T-helper 17 cell (primary cell): ENCODE measurements around the gene PCDHB12. TPM values are rescaled to one million over a fixed set of nuclear protein-coding genes. Genes with fewer than 3 reads are reported as not detected.
"Not testable (repeated sequence)": the region's sequence is repeated elsewhere in the genome, so short reads cannot be mapped to it uniquely, and the experiment has no call there.

ENCODE experiments used
- ATAC-seq: fragments of 150-1000 bp; cut with Tn5 transposase; 2 replicates; pipeline ENCODE4 v1.10.0; 2021; ENCODE audit warnings: mild to moderate bottlenecking, moderate library complexity
- DNase-seq, 3 donors: peaks; one replicate each; pipeline versions ENCODE4 v3.0.0 to v3.0.0-alpha.2; 2020 to 2021
- H3K9me3 ChIP-seq: one replicate; pipeline ENCODE4 v1.7.0; 2013; ENCODE audit warnings: low read length, mild to moderate bottlenecking; ENCODE audit not compliant: control insufficient read depth, poor library complexity, severe bottlenecking
- H3K27ac Mint-ChIP-seq: one replicate; pipeline ENCODE4 v1.8.0; 2022; ENCODE audit warnings: mild to moderate bottlenecking, moderate library complexity, mixed read lengths
- H3K27me3 Mint-ChIP-seq: one replicate; pipeline ENCODE4 v1.8.0; 2022; ENCODE audit warnings: mixed read lengths
- H3K36me3 Mint-ChIP-seq: one replicate; pipeline ENCODE4 v1.8.0; 2022; ENCODE audit warnings: low read depth, mixed read lengths
- H3K4me1 Mint-ChIP-seq: one replicate; pipeline ENCODE4 v1.8.0; 2022; ENCODE audit warnings: mild to moderate bottlenecking, mixed read lengths
- H3K4me3 Mint-ChIP-seq: one replicate; pipeline ENCODE4 v1.8.0; 2022; ENCODE audit warnings: mild to moderate bottlenecking, moderate library complexity, mixed read lengths
- total RNA-seq, 4 donors: library from RNA in 2 of 4; stranded (reverse) in 2 of 4; gene quantifications; one replicate each; pipeline ENCODE4 v1.2.3 and lab custom pipeline; 2022 to 2026

The PCDHB12 gene
- total RNA-seq, 2 donors from 2014 or later = not detected

DNA sequence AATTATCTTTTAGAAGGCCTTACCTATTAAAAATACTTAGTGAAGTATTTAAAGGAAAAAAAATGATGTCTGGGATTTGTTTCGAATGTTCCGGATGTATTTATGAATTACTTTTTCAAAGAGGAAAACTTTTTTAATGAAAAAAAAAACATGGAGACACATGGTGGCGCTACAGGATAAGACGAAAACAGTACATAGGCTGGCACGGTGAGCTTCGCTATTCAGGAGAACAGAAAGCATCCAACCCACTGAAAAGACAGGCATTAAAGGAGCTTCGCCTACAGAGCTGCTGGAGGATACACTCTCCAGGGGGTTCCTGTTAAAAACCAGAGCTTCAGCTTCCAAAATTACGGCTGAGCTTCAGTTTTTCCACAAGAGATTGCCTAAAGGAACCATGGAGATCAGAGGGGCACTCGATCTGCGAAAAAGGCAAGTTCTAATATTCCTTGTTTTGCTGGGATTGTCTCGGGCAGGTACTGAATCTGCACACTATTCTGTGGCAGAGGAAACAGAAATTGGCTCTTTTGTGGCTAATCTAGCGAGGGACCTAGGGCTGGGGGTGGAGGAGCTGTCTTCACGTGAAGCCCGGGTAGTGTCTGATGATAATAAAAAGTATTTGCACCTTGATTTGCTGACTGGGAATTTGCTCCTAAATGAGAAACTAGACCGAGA is 14.7 kb downstream of the PCDHB12 start, which contains the start of gene PCDHB14:
PCDHB14 (plus strand) TSS at position 232 of the 672 bp plus-strand sequence; CDS start at position 395, 163 bp downstream.
- ATAC-seq (no peak), DNase-seq (no peak)
- Mint-ChIP-seq H3K36me3 (peaks cover 2% of the 10 kb centered on the region), H3K4me3 (no peak within 1 kb of the TSS), H3K27me3 (peaks cover 29% of the 10 kb centered on the region), H3K27ac (no peak within 1 kb of the TSS), H3K4me1 (no peaks in the 10 kb centered on the region)
- H3K9me3 ChIP-seq = peaks cover 5% of the 10 kb centered on the region

DNA sequence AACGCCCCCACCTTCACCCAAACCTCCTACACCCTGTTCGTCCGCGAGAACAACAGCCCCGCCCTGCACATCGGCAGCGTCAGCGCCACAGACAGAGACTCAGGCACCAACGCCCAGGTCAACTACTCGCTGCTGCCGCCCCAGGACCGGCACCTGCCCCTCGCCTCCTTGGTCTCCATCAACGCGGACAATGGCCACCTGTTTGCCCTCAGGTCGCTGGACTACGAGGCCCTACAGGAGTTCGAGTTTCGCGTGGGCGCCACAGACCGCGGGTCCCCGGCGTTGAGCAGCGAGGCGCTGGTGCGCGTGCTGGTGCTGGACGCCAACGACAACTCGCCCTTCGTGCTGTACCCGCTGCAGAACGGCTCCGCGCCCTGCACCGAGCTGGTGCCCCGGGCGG is 16.3 kb downstream of the PCDHB12 start:
- not testable (repeated sequence) for H3K27ac Mint-ChIP-seq, H3K36me3 Mint-ChIP-seq, H3K4me3 Mint-ChIP-seq, H3K4me1 Mint-ChIP-seq, H3K9me3 ChIP-seq, DNase-seq, ATAC-seq
- H3K27me3 Mint-ChIP-seq = peaks cover 25% of the 10 kb centered on the region

GRCh38 chr5:141225421-141225820 is 16.9 kb downstream of the PCDHB12 start:
- peaks cover 25% of the 10 kb centered on the region for H3K27me3 Mint-ChIP-seq
- not testable (repeated sequence) for H3K4me3 Mint-ChIP-seq, ATAC-seq, H3K4me1 Mint-ChIP-seq, H3K27ac Mint-ChIP-seq, H3K36me3 Mint-ChIP-seq, DNase-seq, H3K9me3 ChIP-seq

GRCh38 chr5:141234109-141234667 is 25.7 kb downstream of the PCDHB12 start:
- H3K36me3 Mint-ChIP-seq = no peaks in the 10 kb centered on the region
- H3K9me3 ChIP-seq = peaks cover 10% of the 10 kb centered on the region
- H3K4me3 Mint-ChIP-seq = no peak overlapping the region
- no peak overlapping the region for H3K27ac Mint-ChIP-seq
- no peaks in the 10 kb centered on the region for H3K4me1 Mint-ChIP-seq
- peaks cover under 1% of the 10 kb centered on the region for H3K27me3 Mint-ChIP-seq
- no peak for ATAC-seq
- no peak for DNase-seq

GRCh38 chr5:141235922-141236321 is 27.4 kb downstream of the PCDHB12 start:
- H3K27ac Mint-ChIP-seq, H3K36me3 Mint-ChIP-seq, H3K4me3 Mint-ChIP-seq, H3K4me1 Mint-ChIP-seq, ATAC-seq, DNase-seq: not testable (repeated sequence)
- peaks cover 16% of the 10 kb centered on the region for H3K9me3 ChIP-seq
- H3K27me3 Mint-ChIP-seq = peaks cover 15% of the 10 kb centered on the region

- Mint-ChIP-seq H3K36me3 (no peaks in the 10 kb centered on the region), H3K4me3 (no peak overlapping the region), H3K4me1 (no peaks in the 10 kb centered on the region), H3K27ac (no peak overlapping the region), H3K27me3 (peaks cover 15% of the 10 kb centered on the region)
- DNase-seq = no peak
- ATAC-seq = no peak
- peaks cover 19% of the 10 kb centered on the region for H3K9me3 ChIP-seq
Measured at GRCh38 chr5:141236516-141237313, 28.2 kb downstream of the PCDHB12 start.

DNA sequence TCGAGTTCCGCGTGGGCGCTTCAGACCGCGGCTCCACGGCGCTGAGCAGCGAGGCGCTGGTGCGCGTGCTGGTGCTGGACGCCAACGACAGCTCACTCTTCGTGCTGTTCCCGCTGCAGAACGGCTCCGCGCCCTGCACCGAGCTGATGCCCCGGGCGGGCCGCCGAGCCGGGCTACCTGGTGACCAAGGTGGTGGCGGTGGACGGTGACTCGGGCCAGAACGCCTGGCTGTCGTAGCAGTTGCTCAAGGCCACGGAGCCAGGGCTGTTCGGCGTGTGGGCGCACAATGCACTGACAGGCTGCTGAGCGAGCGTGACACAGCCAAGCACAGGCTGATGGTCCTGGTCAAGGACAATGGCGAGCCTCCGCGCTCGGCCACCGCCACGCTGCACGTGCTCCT is 33.0 kb downstream of the PCDHB12 start:
- Mint-ChIP-seq H3K4me1 (no peaks in the 10 kb centered on the region), H3K27me3 (peaks cover 20% of the 10 kb centered on the region), H3K4me3 (no peak overlapping the region), H3K36me3 (no peaks in the 10 kb centered on the region), H3K27ac (no peak overlapping the region)
- no peak for DNase-seq
- ATAC-seq = no peak
- H3K9me3 ChIP-seq = peaks cover 15% of the 10 kb centered on the region

GRCh38 chr5:141245250-141245717 is 36.8 kb downstream of the PCDHB12 start, which contains the start of gene PCDHB15:
Gene PCDHB15, plus strand, starts transcription at chr5:141245395. Its CDS starts 184 bp downstream, at chr5:141245579.
- Mint-ChIP-seq H3K4me3 (peak within 1 kb of the TSS; percentile 33), H3K4me1 (no peaks in the 10 kb centered on the region), H3K27ac (no peak within 1 kb of the TSS), H3K27me3 (peaks cover 9% of the 10 kb centered on the region), H3K36me3 (no peaks in the 10 kb centered on the region)
- ATAC-seq (no peak), DNase-seq (no peak)
- H3K9me3 ChIP-seq = peaks cover 24% of the 10 kb centered on the region

DNA sequence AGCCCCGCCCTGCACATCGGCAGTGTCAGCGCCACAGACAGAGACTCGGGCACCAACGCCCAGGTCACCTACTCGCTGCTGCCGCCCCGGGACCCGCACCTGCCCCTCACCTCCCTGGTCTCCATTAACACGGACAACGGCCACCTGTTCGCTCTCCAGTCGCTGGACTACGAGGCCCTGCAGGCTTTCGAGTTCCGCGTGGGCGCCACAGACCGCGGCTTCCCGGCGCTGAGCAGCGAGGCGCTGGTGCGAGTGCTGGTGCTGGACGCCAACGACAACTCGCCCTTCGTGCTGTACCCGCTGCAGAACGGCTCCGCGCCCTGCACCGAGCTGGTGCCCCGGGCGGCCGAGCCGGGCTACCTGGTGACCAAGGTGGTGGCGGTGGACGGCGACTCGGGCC is 38.5 kb downstream of the PCDHB12 start:
- not testable (repeated sequence) for H3K4me3 Mint-ChIP-seq, H3K27ac Mint-ChIP-seq, H3K4me1 Mint-ChIP-seq, DNase-seq, ATAC-seq, H3K27me3 Mint-ChIP-seq, H3K36me3 Mint-ChIP-seq
- H3K9me3 ChIP-seq = peaks cover 27% of the 10 kb centered on the region

GRCh38 chr5:141247434-141247833 is 38.9 kb downstream of the PCDHB12 start:
- H3K36me3 Mint-ChIP-seq, H3K4me1 Mint-ChIP-seq, DNase-seq, H3K27me3 Mint-ChIP-seq, H3K27ac Mint-ChIP-seq, ATAC-seq: not testable (repeated sequence)
- peak overlapping the region; percentile 1 for H3K4me3 Mint-ChIP-seq
- peaks cover 27% of the 10 kb centered on the region for H3K9me3 ChIP-seq

- H3K9me3 ChIP-seq = peaks cover 32% of the 10 kb centered on the region
- Mint-ChIP-seq H3K4me1 (no peaks in the 10 kb centered on the region), H3K27me3 (no peaks in the 10 kb centered on the region), H3K27ac (no peak overlapping the region), H3K4me3 (no peak overlapping the region), H3K36me3 (no peaks in the 10 kb centered on the region)
- DNase-seq (no peak), ATAC-seq (no peak)
Measured at GRCh38 chr5:141250576-141250975, 42.1 kb downstream of the PCDHB12 start.

DNA sequence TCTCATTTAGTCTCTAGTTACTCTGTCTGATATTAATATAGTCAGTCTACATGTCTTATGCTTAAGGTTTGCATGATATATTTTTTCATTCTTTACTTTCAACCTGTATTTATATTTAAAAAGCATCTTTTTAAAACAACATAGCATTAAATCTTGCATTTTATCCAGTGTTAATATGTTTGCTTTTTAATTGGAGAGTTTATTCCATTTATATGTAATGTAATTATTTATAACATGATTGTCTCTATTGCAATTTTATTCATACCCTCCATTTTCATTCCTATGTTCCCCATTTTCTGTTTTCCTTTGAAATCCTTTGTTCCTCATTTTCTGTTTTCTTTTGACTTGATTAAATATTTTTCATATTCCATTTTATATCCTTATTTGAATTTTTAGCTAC is 49.9 kb downstream of the PCDHB12 start:
- no peak for ATAC-seq
- H3K9me3 ChIP-seq = peaks cover 29% of the 10 kb centered on the region
- H3K27ac Mint-ChIP-seq = no peak overlapping the region
- DNase-seq = no peak
- no peaks in the 10 kb centered on the region for H3K36me3 Mint-ChIP-seq
- H3K4me3 Mint-ChIP-seq = no peak overlapping the region
- H3K27me3 Mint-ChIP-seq = no peaks in the 10 kb centered on the region
- H3K4me1 Mint-ChIP-seq = no peaks in the 10 kb centered on the region

- H3K9me3 ChIP-seq = peaks cover 31% of the 10 kb centered on the region
- H3K4me3 Mint-ChIP-seq = no peak overlapping the region
- no peaks in the 10 kb centered on the region for H3K27me3 Mint-ChIP-seq
- H3K36me3 Mint-ChIP-seq = no peaks in the 10 kb centered on the region
- H3K27ac Mint-ChIP-seq = no peak overlapping the region
- no peaks in the 10 kb centered on the region for H3K4me1 Mint-ChIP-seq
- ATAC-seq = no peak
- DNase-seq = no peak
Measured at GRCh38 chr5:141258948-141259347, 50.4 kb downstream of the PCDHB12 start.
